Measurements from ENCODE around the gene AJM1.
"Not testable (repeated sequence)": the region's sequence is repeated elsewhere in the genome, so short reads cannot be mapped to it uniquely, and the experiment has no call there.

The AJM1 gene

GRCh38 chr9:136842380-136842948 lies at the start of gene AJM1:
Gene AJM1, plus strand, starts transcription at chr9:136842478. Its CDS starts 1,937 bp downstream, at chr9:136844415.
- in situ Hi-C loops (cut with HindIII; ENCODE audit: low sequenced_read_pairs), result loop anchor here (5.0 kb wide), 2 partner anchors 35 to 85 kb away; partner anchors contain the start of gene RABL6

- in situ Hi-C loops (cut with HindIII; ENCODE audit: low sequenced_read_pairs), result no loop called here
These were observed 49.0 kb upstream of the AJM1 start for GRCh38 chr9:136793086-136793946.

- in situ Hi-C loops (cut with HindIII; ENCODE audit: low sequenced_read_pairs), result no loop called here
These were observed 47.8 kb upstream of the AJM1 start for GRCh38 chr9:136794281-136794999.

- in situ Hi-C loops (cut with HindIII; ENCODE audit: low sequenced_read_pairs), result no loop called here
These were observed 47.3 kb upstream of the AJM1 start for GRCh38 chr9:136795000-136795348.

GRCh38 chr9:136796238-136796774 lies 46.0 kb upstream of the AJM1 start, which contains the start of gene CCDC183:
Gene CCDC183, plus strand, starts transcription at chr9:136796338. Its CDS starts 60 bp downstream, at chr9:136796398.
- in situ Hi-C loops (cut with HindIII; ENCODE audit: low sequenced_read_pairs), result no loop called here

GRCh38 chr9:136796775-136797347 lies 45.4 kb upstream of the AJM1 start:
- in situ Hi-C loops (cut with HindIII; ENCODE audit: low sequenced_read_pairs), result not testable (repeated sequence)

- in situ Hi-C loops (cut with HindIII; ENCODE audit: low sequenced_read_pairs), result no loop called here
These were observed 43.6 kb upstream of the AJM1 start for GRCh38 chr9:136798708-136799078.

GRCh38 chr9:136799079-136799853 lies 43.0 kb upstream of the AJM1 start:
- in situ Hi-C loops (cut with HindIII; ENCODE audit: low sequenced_read_pairs), result no loop called here

- in situ Hi-C loops (cut with HindIII; ENCODE audit: low sequenced_read_pairs), result loop anchor here (25.0 kb wide), 1 partner anchor 362 kb away; the partner anchor contains the start of genes LRRC26 and TMEM210
These were observed 42.2 kb upstream of the AJM1 start for GRCh38 chr9:136799854-136800657.

- in situ Hi-C loops (cut with HindIII; ENCODE audit: low sequenced_read_pairs), result loop anchor here (25.0 kb wide), 1 partner anchor 360 kb away; the partner anchor contains the start of genes LRRC26 and TMEM210
These were observed 40.0 kb upstream of the AJM1 start for GRCh38 chr9:136802321-136802720.

- in situ Hi-C loops (cut with HindIII; ENCODE audit: low sequenced_read_pairs), result loop anchor here (25.0 kb wide), 1 partner anchor 359 kb away; the partner anchor contains the start of genes LRRC26 and TMEM210
These were observed 39.2 kb upstream of the AJM1 start for GRCh38 chr9:136803009-136803550.

- in situ Hi-C loops (cut with HindIII; ENCODE audit: low sequenced_read_pairs), result loop anchor here (25.0 kb wide), 1 partner anchor 358 kb away; the partner anchor contains the start of genes LRRC26 and TMEM210
These were observed 38.4 kb upstream of the AJM1 start for GRCh38 chr9:136803551-136804508.

- in situ Hi-C loops (cut with HindIII; ENCODE audit: low sequenced_read_pairs), result loop anchor here (5.0 to 25.0 kb wide), 2 partner anchors 38 to 358 kb away; partner anchors contain the start of genes AJM1, LRRC26 and TMEM210
These were observed 37.6 kb upstream of the AJM1 start for GRCh38 chr9:136804509-136805206.

GRCh38 chr9:136805207-136805740 lies 37.0 kb upstream of the AJM1 start:
- in situ Hi-C loops (cut with HindIII; ENCODE audit: low sequenced_read_pairs), result loop anchor here (5.0 to 25.0 kb wide), 2 partner anchors 37 to 357 kb away; partner anchors contain the start of genes AJM1, LRRC26 and TMEM210

- in situ Hi-C loops (cut with HindIII; ENCODE audit: low sequenced_read_pairs), result loop anchor here (5.0 to 25.0 kb wide), 2 partner anchors 36 to 356 kb away; partner anchors contain the start of genes AJM1, LRRC26 and TMEM210
These were observed 36.2 kb upstream of the AJM1 start for GRCh38 chr9:136806067-136806466.

- in situ Hi-C loops (cut with HindIII; ENCODE audit: low sequenced_read_pairs), result loop anchor here (5.0 to 25.0 kb wide), 2 partner anchors 36 to 356 kb away; partner anchors contain the start of genes AJM1, LRRC26 and TMEM210
These were observed 35.6 kb upstream of the AJM1 start for GRCh38 chr9:136806631-136807201.

Data from endothelial cell of hepatic sinusoid (primary cell).